Activated B cell treated with CpG ODN at 0.5 μM for 24 hours (primary cell): ENCODE data around the gene MTX1. TPM values are rescaled to one million over a fixed set of nuclear protein-coding genes. Genes with fewer than 3 reads are reported as not detected.
"Not testable (repeated sequence)": the region's sequence is repeated elsewhere in the genome, so short reads cannot be mapped to it uniquely, and the experiment has no call there.

Source experiments
- ATAC-seq: fragments of 200-7000 bp; cut with Tn5 transposase; one replicate; pipeline ENCODE4 v1.10.0; 2021; ENCODE audit warnings: low read depth, mild to moderate bottlenecking, moderate library complexity
- CTCF ChIA-PET: fragments of 350-600 bp; sonication (Branson Sonifier 250); formaldehyde crosslinking; loops from one replicate; lab custom pipeline; 2021; ENCODE audit warnings: antibody characterized with exemption; lab: Charles Lee
- POLR2A ChIA-PET: fragments of 350-600 bp; sonication (Branson Sonifier 250); formaldehyde crosslinking; loops from one replicate; lab custom pipeline; 2021; ENCODE audit warnings: antibody characterized with exemption; lab: Charles Lee
- DNase-seq: peaks from one replicate; pipeline ENCODE4 v3.0.0; 2022
- H3K27ac Mint-ChIP-seq: one replicate; pipeline ENCODE4 v1.8.0; 2020; ENCODE audit warnings: mixed read lengths
- H3K27me3 Mint-ChIP-seq: one replicate; pipeline ENCODE4 v1.8.0; 2021; ENCODE audit warnings: mixed read lengths
- H3K36me3 Mint-ChIP-seq: one replicate; pipeline ENCODE4 v1.8.0; 2021; ENCODE audit warnings: low read depth, mixed read lengths
- H3K4me1 Mint-ChIP-seq: one replicate; pipeline ENCODE4 v1.8.0; 2021; ENCODE audit warnings: mixed read lengths
- H3K4me3 Mint-ChIP-seq: one replicate; pipeline ENCODE4 v1.8.0; 2020; ENCODE audit warnings: mild to moderate bottlenecking, mixed read lengths
- H3K9me3 Mint-ChIP-seq: one replicate; pipeline ENCODE4 v1.8.0; 2020; ENCODE audit warnings: mixed read lengths
- intact Hi-C: fragments of 100-400 bp; cut with micrococcal nuclease; formaldehyde crosslinking; loops from one replicate; pipeline ENCODE4 v1.15.1; 2024
- total RNA-seq: library from RNA; stranded (reverse); gene quantifications from 2 replicates; pipeline ENCODE4 v1.2.3, GENCODE V29; 2022
- TF ChIP-seq, protein P1 (sequence below): fragments of 200-600 bp; IDR thresholded peaks from one replicate; pipeline ENCODE4 v1.8.0; 2022; ENCODE audit warnings: antibody characterized with exemption, mild to moderate bottlenecking

The MTX1 gene
- total RNA-seq, 1 donor from 2014 or later: 36.7 TPM

DNA sequence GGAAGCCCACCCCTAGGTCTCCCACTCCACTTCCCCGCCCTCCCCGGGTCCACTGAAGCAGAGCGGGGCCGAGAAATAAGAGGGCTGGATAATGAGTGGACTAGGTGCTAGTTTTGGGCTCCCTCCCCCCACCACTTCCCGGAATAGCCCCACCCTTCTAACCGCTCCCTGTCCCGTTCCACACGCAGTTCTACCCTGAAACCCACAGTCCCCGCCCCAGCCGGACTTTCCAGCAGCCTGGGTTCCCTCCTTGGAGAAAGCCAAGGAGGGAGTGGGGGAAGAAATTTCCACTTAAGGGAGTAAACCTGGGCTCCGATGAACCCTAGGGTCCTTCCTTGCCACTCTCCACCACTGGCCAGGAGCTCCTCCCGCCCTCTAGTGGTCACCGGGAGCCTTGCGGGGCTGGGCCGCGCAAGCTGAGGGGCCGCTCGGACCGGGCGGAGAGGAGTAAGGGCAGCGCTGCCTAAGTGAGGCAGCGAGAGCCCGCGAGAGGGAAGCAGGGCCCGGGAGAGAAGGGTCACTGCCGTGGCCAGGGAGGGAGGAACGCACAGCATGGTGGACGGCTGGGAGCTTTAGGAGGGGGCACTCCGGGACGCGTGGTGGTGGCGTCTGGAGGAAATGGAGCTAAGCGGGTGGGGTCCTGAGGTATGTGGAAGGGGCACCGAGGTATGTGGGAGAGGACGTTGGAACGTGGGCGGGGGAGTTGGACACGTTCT, 15.1 kb upstream of the MTX1 start:
- CTCF ChIA-PET: interaction anchor here (0.9 to 3.6 kb wide), 20 partner anchors 8 to 311 kb away, joined by 3 to 49 read pairs (median 6); partner anchors contain the start of genes ADAM15, ENTREP3, KRTCAP2 and THBS3
- TF ChIP-seq, protein P1, sequence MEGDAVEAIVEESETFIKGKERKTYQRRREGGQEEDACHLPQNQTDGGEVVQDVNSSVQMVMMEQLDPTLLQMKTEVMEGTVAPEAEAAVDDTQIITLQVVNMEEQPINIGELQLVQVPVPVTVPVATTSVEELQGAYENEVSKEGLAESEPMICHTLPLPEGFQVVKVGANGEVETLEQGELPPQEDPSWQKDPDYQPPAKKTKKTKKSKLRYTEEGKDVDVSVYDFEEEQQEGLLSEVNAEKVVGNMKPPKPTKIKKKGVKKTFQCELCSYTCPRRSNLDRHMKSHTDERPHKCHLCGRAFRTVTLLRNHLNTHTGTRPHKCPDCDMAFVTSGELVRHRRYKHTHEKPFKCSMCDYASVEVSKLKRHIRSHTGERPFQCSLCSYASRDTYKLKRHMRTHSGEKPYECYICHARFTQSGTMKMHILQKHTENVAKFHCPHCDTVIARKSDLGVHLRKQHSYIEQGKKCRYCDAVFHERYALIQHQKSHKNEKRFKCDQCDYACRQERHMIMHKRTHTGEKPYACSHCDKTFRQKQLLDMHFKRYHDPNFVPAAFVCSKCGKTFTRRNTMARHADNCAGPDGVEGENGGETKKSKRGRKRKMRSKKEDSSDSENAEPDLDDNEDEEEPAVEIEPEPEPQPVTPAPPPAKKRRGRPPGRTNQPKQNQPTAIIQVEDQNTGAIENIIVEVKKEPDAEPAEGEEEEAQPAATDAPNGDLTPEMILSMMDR: peak; percentile 63
- H3K4me3 Mint-ChIP-seq: peak overlapping the region; percentile 88

DNA sequence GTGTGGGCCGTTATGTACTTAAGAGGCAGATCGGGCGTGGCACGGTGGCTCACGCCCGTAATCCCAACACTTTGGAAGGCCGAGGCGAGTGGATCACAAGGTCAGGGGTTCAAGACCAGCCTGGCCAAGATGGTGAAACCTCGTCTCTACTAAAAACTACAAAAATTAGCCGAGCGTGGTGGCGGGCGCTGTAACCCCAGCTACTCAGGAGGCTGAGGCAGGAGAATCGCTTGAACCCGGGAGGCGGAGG, 14.6 kb upstream of the MTX1 start:
- H3K27me3 Mint-ChIP-seq, H3K9me3 Mint-ChIP-seq, ATAC-seq, DNase-seq, H3K36me3 Mint-ChIP-seq: not testable (repeated sequence)
- intact Hi-C loops: loop anchor here (2.0 to 5.0 kb wide), 4 partner anchors 15 to 128 kb away; partner anchors contain the start of genes MTX1 and RUSC1
- POLR2A ChIA-PET: interaction anchor here (0.6 to 2.7 kb wide), 21 partner anchors 9 to 922 kb away, joined by 3 to 26 read pairs (median 8); partner anchors contain the start of genes ADAM15, CLK2, FDPS and KRTCAP2
- CTCF ChIA-PET: interaction anchor here (0.6 to 3.6 kb wide), 22 partner anchors 9 to 587 kb away, joined by 3 to 49 read pairs (median 5); partner anchors contain the start of genes ADAM15, ENTREP3, KRTCAP2 and THBS3
- Mint-ChIP-seq H3K4me1 (peaks cover 28% of the 10 kb centered on the region), H3K27ac (peak overlapping the region; percentile 84), H3K4me3 (peak overlapping the region; percentile 88)

More for the DNA sequence above, 15.1 kb upstream of the MTX1 start:
- Mint-ChIP-seq H3K36me3 (no peaks in the 10 kb centered on the region), H3K9me3 (no peaks in the 10 kb centered on the region), H3K27me3 (no peaks in the 10 kb centered on the region), H3K27ac (peak overlapping the region; percentile 84), H3K4me1 (peaks cover 28% of the 10 kb centered on the region)
- DNase-seq (peak; percentile 81), ATAC-seq (peak; percentile 73)
- POLR2A ChIA-PET: interaction anchor here (0.5 to 2.7 kb wide), 23 partner anchors 9 to 922 kb away, joined by 3 to 26 read pairs (median 8); partner anchors contain the start of genes ADAM15, CLK2, FDPS and KRTCAP2
- intact Hi-C loops: loop anchor here (2.0 to 5.0 kb wide), 3 partner anchors 17 to 129 kb away; partner anchors contain the start of gene RUSC1

DNA sequence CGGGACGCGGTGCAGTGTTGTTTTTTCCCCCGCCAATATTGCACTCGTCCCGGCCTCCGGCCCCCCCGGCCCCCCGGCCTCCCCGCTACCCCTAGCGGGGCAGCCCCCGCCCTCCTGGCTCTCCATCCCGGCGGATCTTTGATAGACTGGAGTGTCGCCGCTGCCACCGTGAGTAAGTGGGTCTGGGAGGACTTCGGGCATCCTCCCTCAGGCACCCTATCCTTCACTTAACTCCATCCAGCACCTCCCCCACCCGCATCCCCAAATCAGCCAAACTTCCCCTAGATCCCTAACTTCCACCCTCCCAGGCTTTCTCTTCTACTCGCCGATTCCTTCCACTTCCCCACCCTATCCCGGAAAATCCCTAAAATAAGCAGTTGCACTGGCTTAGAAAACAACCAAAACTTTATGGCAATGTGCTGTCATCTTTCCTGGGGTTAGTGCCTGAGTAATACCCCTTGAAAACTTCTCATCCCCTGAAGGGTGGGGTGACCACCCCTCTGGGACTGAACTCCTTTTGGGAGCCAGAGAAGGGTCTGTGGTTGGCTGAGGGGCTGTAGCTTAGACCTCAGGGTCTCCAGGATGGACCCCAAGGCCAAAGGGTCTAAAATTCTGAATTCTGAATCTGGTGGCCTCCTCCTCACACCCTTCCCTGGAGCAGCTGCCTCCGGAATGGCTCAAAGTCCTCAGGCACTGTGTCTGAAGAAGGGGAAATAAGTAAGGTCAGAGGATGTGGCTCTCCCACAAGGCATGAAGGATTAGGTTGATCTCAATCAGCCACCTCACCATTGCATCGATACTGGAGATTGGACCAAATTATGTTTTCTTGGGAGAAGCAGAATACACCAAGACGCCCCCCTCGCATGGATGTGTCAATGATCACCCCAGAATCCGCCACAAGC, 13.0 kb upstream of the MTX1 start:
- intact Hi-C loops: loop anchor here (2.0 kb wide), 1 partner anchor 13 kb away; the partner anchor contains the start of gene MTX1
- Mint-ChIP-seq H3K4me1 (peaks cover 28% of the 10 kb centered on the region), H3K9me3 (no peaks in the 10 kb centered on the region), H3K27me3 (no peaks in the 10 kb centered on the region), H3K4me3 (peak overlapping the region; percentile 76), H3K36me3 (no peaks in the 10 kb centered on the region), H3K27ac (no peak overlapping the region)
- DNase-seq: no peak
- TF ChIP-seq, protein P1: no peak
- ChIA-PET CTCF (interaction anchor here (1.0 to 3.6 kb wide), 8 partner anchors 8 to 104 kb away, joined by 3 to 49 read pairs (median 10); partner anchors contain the start of genes KRTCAP2, THBS3 and TRIM46), POLR2A (interaction anchor here (0.7 to 2.7 kb wide), 8 partner anchors 11 to 56 kb away, joined by 3 to 26 read pairs (median 14); partner anchors contain the start of genes KRTCAP2, MTX1 and THBS3)
- ATAC-seq: no peak

DNA sequence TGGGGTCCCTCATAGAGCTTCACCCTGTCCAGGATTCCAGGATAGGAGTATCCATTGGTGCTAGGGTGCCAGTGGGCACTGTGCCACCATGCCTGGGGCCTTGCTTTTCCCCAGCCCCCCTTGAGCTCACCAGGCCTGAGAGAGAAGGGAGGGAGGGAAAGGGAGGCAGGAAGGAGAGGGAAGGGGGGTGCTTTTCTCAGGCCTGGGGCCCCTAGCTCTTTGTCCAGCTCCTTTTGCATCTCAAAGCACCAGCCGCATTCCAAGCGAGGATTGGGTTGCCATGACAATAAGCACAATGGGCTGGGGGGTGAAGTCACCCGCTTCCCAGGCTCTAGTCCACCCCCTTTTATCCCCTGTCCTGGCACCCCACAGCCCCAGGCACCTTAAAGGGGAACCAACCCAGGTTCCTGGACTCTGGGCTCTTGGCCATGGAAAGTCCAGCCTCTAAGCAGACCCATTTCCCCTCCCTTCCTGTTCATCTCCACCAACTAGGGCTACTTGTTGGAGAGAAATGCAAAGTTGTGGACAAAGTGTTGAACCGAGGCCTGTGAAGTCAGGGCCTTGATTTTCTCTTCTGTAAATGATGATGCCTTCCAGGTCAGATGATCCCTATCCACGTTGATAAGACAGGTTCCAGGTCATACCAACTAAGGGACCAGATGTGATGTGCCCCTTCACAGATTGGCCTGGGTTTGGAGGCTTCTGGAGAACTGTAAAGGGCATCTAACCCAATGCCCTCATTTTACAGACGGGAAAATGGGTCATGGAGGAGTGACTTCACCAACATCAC, 12.2 kb upstream of the MTX1 start:
- Mint-ChIP-seq H3K27ac (no peak overlapping the region), H3K36me3 (no peaks in the 10 kb centered on the region), H3K4me1 (peaks cover 28% of the 10 kb centered on the region), H3K9me3 (no peaks in the 10 kb centered on the region), H3K4me3 (no peak overlapping the region), H3K27me3 (no peaks in the 10 kb centered on the region)
- intact Hi-C loops: no loop called here
- DNase-seq (no peak), ATAC-seq (no peak)
- CTCF ChIA-PET: interaction anchor here (1.0 kb wide), 1 partner anchor 11 kb away, joined by 4 read pairs; the partner anchor contains the start of gene THBS3
- TF ChIP-seq, protein P1: no peak
- POLR2A ChIA-PET: interaction anchor here (0.7 kb wide), 1 partner anchor 47 kb away, joined by 3 read pairs; no protein-coding TSS in a partner anchor
